SJSA1 (cell line): ENCODE measurements around the gene NR0B2. TPM values are rescaled to one million over a fixed set of nuclear protein-coding genes. Genes with fewer than 3 reads are reported as not detected.
A peak's percentile ranks its signal among the peaks of the same experiment; 100 is the strongest.
"Not testable (repeated sequence)": the region's sequence is repeated elsewhere in the genome, so short reads cannot be mapped to it uniquely, and the experiment has no call there.

Experiments used
- DNase-seq, 2 experiments: peaks; one replicate each; pipeline ENCODE4 v3.0.0-alpha.2; 2015 to 2020; ENCODE audit warnings: low spot score in 2 of 2, low read depth in 1 of 2
- H3K27ac ChIP-seq: fragments of 250-450 bp; sonication (Bioruptor Pico); 2 replicates; pipeline ENCODE4 v1.5.1; 2020; ENCODE audit warnings: mild to moderate bottlenecking, moderate library complexity
- H3K27me3 ChIP-seq: fragments of 250-450 bp; sonication (Bioruptor Pico); replicated peaks from 2 replicates; pipeline ENCODE4 v1.5.1; 2020; ENCODE audit warnings: mild to moderate bottlenecking, moderate library complexity
- H3K36me3 ChIP-seq: fragments of 250-450 bp; sonication (Bioruptor Pico); 2 replicates; pipeline ENCODE4 v1.5.1; 2020; ENCODE audit warnings: mild to moderate bottlenecking
- H3K4me1 ChIP-seq: fragments of 250-450 bp; sonication (Bioruptor Pico); replicated peaks from 2 replicates; pipeline ENCODE4 v1.6.1; 2021; ENCODE audit warnings: mild to moderate bottlenecking
- H3K4me3 ChIP-seq: fragments of 250-450 bp; sonication (Bioruptor Pico); 2 replicates; pipeline ENCODE4 v1.5.1; 2020; ENCODE audit warnings: mild to moderate bottlenecking
- H3K9me3 ChIP-seq: fragments of 250-450 bp; sonication (Bioruptor Pico); replicated peaks from 2 replicates; pipeline ENCODE4 v1.5.1; 2020; ENCODE audit warnings: mild to moderate bottlenecking
- total RNA-seq: library from RNA; depleted of rRNA; stranded (reverse); fragments of >200 nt; shearing (Covaris generic); gene quantifications from 2 replicates; pipeline ENCODE4 v1.2.3, GENCODE V29; 2014

NR0B2 gene
- total RNA-seq, 1 experiment from 2014 or later, result not detected

- not testable (repeated sequence) for H3K9me3 ChIP-seq, H3K27me3 ChIP-seq, DNase-seq, H3K4me1 ChIP-seq, H3K4me3 ChIP-seq, H3K27ac ChIP-seq
- peaks cover 42% of the 10 kb centered on the region for H3K36me3 ChIP-seq
Observed at GRCh38 chr1:26948725-26949057, 34.9 kb upstream of the NR0B2 start.

- Histone ChIP-seq H3K27ac (no peak overlapping the region), H3K36me3 (peaks cover 66% of the 10 kb centered on the region), H3K4me3 (no peak overlapping the region), H3K27me3 (no peaks in the 10 kb centered on the region), H3K4me1 (no peaks in the 10 kb centered on the region), H3K9me3 (no peaks in the 10 kb centered on the region)
- no peak for DNase-seq
Observed at GRCh38 chr1:26946270-26946669, 32.5 kb upstream of the NR0B2 start.

GRCh38 chr1:26945728-26946127, 32.0 kb upstream of the NR0B2 start:
- Histone ChIP-seq H3K9me3 (no peaks in the 10 kb centered on the region), H3K4me3 (no peak overlapping the region), H3K4me1 (no peaks in the 10 kb centered on the region), H3K36me3 (peaks cover 69% of the 10 kb centered on the region), H3K27ac (no peak overlapping the region), H3K27me3 (no peaks in the 10 kb centered on the region)
- no peak for DNase-seq

- no peak overlapping the region for H3K4me3 ChIP-seq
- H3K4me1 ChIP-seq, result no peaks in the 10 kb centered on the region
- no peaks in the 10 kb centered on the region for H3K9me3 ChIP-seq
- no peak overlapping the region for H3K27ac ChIP-seq
- no peaks in the 10 kb centered on the region for H3K27me3 ChIP-seq
- H3K36me3 ChIP-seq, result peaks cover 72% of the 10 kb centered on the region
- DNase-seq, result no peak
Observed at GRCh38 chr1:26945138-26945537, 31.4 kb upstream of the NR0B2 start.

- H3K27ac ChIP-seq, result no peak overlapping the region
- no peaks in the 10 kb centered on the region for H3K9me3 ChIP-seq
- no peak for DNase-seq
- no peaks in the 10 kb centered on the region for H3K27me3 ChIP-seq
- no peak overlapping the region for H3K4me3 ChIP-seq
- H3K4me1 ChIP-seq, result no peaks in the 10 kb centered on the region
- H3K36me3 ChIP-seq, result peaks cover 93% of the 10 kb centered on the region
Observed at GRCh38 chr1:26942656-26943055, 28.9 kb upstream of the NR0B2 start.

GRCh38 chr1:26941311-26941710, 27.5 kb upstream of the NR0B2 start:
- H3K4me3 ChIP-seq, result no peak overlapping the region
- no peaks in the 10 kb centered on the region for H3K27me3 ChIP-seq
- no peaks in the 10 kb centered on the region for H3K4me1 ChIP-seq
- no peak for DNase-seq
- H3K27ac ChIP-seq, result no peak overlapping the region
- no peaks in the 10 kb centered on the region for H3K9me3 ChIP-seq
- H3K36me3 ChIP-seq, result peaks cover 93% of the 10 kb centered on the region

- no peaks in the 10 kb centered on the region for H3K27me3 ChIP-seq
- H3K36me3 ChIP-seq, result peaks cover 86% of the 10 kb centered on the region
- no peaks in the 10 kb centered on the region for H3K4me1 ChIP-seq
- DNase-seq, result no peak
- H3K4me3 ChIP-seq, result no peak overlapping the region
- no peaks in the 10 kb centered on the region for H3K9me3 ChIP-seq
- no peak overlapping the region for H3K27ac ChIP-seq
Observed at GRCh38 chr1:26938659-26939025, 24.9 kb upstream of the NR0B2 start.

- no peaks in the 10 kb centered on the region for H3K9me3 ChIP-seq
Observed at GRCh38 chr1:26938004-26938658, 24.4 kb upstream of the NR0B2 start.

GRCh38 chr1:26936823-26937222, 23.0 kb upstream of the NR0B2 start:
- H3K4me3 ChIP-seq, result no peak overlapping the region

More at GRCh38 chr1:26938004-26938658, 24.4 kb upstream of the NR0B2 start:
- Histone ChIP-seq H3K27me3 (no peaks in the 10 kb centered on the region), H3K27ac (no peak overlapping the region), H3K36me3 (peaks cover 86% of the 10 kb centered on the region), H3K4me3 (no peak overlapping the region), H3K4me1 (no peaks in the 10 kb centered on the region)
- no peak for DNase-seq

GRCh38 chr1:26932531-26932930, 18.8 kb upstream of the NR0B2 start:
- Histone ChIP-seq H3K4me3 (no peak overlapping the region), H3K9me3 (no peaks in the 10 kb centered on the region), H3K36me3 (peaks cover 77% of the 10 kb centered on the region), H3K27ac (no peak overlapping the region), H3K27me3 (no peaks in the 10 kb centered on the region), H3K4me1 (no peaks in the 10 kb centered on the region)
- DNase-seq, result no peak

More at GRCh38 chr1:26936823-26937222, 23.0 kb upstream of the NR0B2 start:
- H3K36me3 ChIP-seq, result peaks cover 80% of the 10 kb centered on the region
- DNase-seq, result no peak
- H3K9me3 ChIP-seq, result no peaks in the 10 kb centered on the region
- H3K27ac ChIP-seq, result no peak overlapping the region
- H3K27me3 ChIP-seq, result no peaks in the 10 kb centered on the region
- no peaks in the 10 kb centered on the region for H3K4me1 ChIP-seq

- Histone ChIP-seq H3K4me1 (peaks cover 21% of the 10 kb centered on the region), H3K27me3 (no peaks in the 10 kb centered on the region), H3K36me3 (peaks cover 67% of the 10 kb centered on the region), H3K4me3 (no peak overlapping the region), H3K9me3 (peaks cover 2% of the 10 kb centered on the region; the same call in 1 of the 2 replicates), H3K27ac (no peak overlapping the region)
- no peak for DNase-seq
Observed at GRCh38 chr1:26923711-26924110, 9.9 kb upstream of the NR0B2 start.

GRCh38 chr1:26922901-26923300, 9.1 kb upstream of the NR0B2 start:
- H3K4me3 ChIP-seq, result peak overlapping the region; percentile 89
- no peak for DNase-seq
- H3K4me1 ChIP-seq, result peaks cover 21% of the 10 kb centered on the region
- H3K9me3 ChIP-seq, result peaks cover 2% of the 10 kb centered on the region; the same call in 1 of the 2 replicates
- no peak overlapping the region; the same call in 1 of the 2 replicates for H3K27ac ChIP-seq
- H3K27me3 ChIP-seq, result no peaks in the 10 kb centered on the region
- H3K36me3 ChIP-seq, result peaks cover 59% of the 10 kb centered on the region

- peaks cover 21% of the 10 kb centered on the region for H3K4me1 ChIP-seq
- H3K36me3 ChIP-seq, result peaks cover 54% of the 10 kb centered on the region
- DNase-seq, result no peak
- H3K9me3 ChIP-seq, result peaks cover 2% of the 10 kb centered on the region; the same call in 1 of the 2 replicates
- H3K4me3 ChIP-seq, result peak overlapping the region; percentile 89
- peak overlapping the region; percentile 83 for H3K27ac ChIP-seq
- no peaks in the 10 kb centered on the region for H3K27me3 ChIP-seq
Observed at GRCh38 chr1:26922431-26922729, 8.6 kb upstream of the NR0B2 start.

GRCh38 chr1:26921540-26922430, 8.0 kb upstream of the NR0B2 start, which contains the start of gene NUDC:
NUDC (plus strand) TSS chr1:26921743; CDS start chr1:26921849, 106 bp downstream.
- DNase-seq, result peak; percentile 95 to 97
- peaks cover 50% of the 10 kb centered on the region for H3K36me3 ChIP-seq
- peak within 1 kb of the TSS; percentile 83 for H3K27ac ChIP-seq
- peak within 1 kb of the TSS; percentile 89 for H3K4me3 ChIP-seq
- peaks cover 2% of the 10 kb centered on the region; the same call in 1 of the 2 replicates for H3K9me3 ChIP-seq
- peaks cover 21% of the 10 kb centered on the region for H3K4me1 ChIP-seq
- H3K27me3 ChIP-seq, result no peaks in the 10 kb centered on the region
